NCI-H460 (cell line): Measurements from ENCODE around the gene DNAI4. TPM values are rescaled to one million over a fixed set of nuclear protein-coding genes. Genes with fewer than 3 reads are reported as not detected.
"Not testable (repeated sequence)": the region's sequence is repeated elsewhere in the genome, so short reads cannot be mapped to it uniquely, and the experiment has no call there.

Experiments used
- DNase-seq: peaks from one replicate; pipeline ENCODE4 v3.0.0-alpha.2; 2016; ENCODE audit warnings: low read depth; ENCODE audit errors: extremely low read depth
- total RNA-seq: library from RNA; depleted of rRNA; stranded (reverse); fragments of >200 nt; shearing (Covaris generic); gene quantifications from 2 replicates; pipeline ENCODE4 v1.2.3, GENCODE V29; 2014

The DNAI4 gene
- total RNA-seq, 1 experiment from 2014 or later = 2.9 TPM

GRCh38 chr1:66834926-66835325, 89.7 kb downstream of the DNAI4 start:
- DNase-seq = no peak

DNA sequence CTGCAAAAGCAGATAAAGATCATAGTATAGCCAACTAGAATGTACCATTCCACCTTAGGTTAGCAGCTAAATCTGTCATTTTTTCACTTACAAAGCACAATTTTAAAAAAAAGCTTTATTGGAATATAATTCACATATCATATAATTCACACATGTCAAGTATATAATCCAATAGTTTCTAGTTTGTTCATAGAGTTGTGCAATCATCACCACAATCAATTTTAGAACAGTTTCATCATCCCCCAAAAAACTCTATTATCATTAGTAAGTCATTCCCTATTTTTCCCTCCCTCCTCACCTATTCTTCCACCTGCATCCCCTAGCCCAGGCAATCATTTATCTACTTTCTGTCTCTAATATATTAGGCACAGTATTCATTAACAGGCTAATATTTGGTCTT, 91.5 kb downstream of the DNAI4 start:
- no peak for DNase-seq

DNA sequence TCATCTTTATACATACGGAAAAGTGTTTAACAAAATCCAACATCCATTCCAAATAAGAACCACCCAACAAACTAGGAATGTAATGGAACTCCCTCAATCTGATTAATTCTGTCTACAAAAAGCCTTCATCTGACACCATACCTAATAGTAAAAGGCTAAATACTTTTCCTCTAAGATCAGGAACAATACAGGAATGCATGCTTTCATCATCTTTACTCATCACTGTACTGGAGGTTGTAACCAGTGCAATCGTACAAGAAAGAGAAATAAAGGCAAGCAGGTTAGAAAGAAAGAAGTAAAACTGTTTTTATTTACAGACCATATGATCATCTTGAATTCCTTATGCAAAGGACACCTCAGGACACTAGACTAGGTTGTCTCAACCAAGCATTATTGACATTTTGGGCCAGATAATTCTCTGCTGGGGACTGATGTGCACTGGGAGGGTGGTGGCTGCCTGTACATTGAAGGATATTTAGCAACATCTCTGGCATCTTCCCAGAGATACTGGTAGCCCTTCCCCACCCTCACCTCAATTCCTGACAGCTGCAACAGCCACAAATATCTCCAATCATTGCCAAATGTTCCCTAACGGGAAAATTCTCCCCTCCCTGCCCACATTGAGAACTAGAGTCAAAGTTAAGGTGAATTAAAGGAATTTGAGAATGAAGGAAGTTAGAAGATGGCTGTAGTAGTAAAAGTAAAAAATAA, 93.0 kb downstream of the DNAI4 start:
- no peak for DNase-seq

- DNase-seq = no peak
These were observed 99.9 kb downstream of the DNAI4 start for GRCh38 chr1:66824771-66825170.

DNA sequence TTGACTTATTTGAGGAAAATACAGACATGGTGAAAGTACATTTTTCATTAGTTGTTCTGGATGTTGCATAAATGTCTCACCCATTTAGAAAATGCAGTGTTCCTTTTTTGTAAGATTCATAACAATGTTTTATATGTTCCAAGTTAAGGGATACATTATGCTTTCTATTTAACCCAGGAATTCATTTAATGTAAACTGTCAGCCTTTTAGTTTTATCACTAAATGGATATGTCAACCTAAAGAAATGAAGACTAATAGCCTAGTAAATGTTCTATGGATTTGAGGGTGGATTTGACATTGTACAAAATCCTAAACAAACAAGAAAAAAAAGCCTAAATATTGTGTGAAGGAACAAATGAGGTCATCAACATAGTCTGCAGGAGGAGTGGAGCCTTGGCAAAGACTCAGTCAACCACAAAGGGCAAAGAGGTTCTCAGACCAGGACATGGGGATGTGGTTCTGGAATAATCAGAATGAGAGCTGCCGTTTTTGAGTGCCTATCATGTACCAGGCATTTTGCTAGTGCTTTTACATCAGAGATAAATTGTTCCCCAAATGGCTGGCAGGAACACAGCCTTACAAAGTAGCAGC, 114.8 kb downstream of the DNAI4 start:
- no peak for DNase-seq

- no peak for DNase-seq
These were observed 115.4 kb downstream of the DNAI4 start for GRCh38 chr1:66809245-66809644.

GRCh38 chr1:66795839-66796238, 128.8 kb downstream of the DNAI4 start:
- not testable (repeated sequence) for DNase-seq

DNA sequence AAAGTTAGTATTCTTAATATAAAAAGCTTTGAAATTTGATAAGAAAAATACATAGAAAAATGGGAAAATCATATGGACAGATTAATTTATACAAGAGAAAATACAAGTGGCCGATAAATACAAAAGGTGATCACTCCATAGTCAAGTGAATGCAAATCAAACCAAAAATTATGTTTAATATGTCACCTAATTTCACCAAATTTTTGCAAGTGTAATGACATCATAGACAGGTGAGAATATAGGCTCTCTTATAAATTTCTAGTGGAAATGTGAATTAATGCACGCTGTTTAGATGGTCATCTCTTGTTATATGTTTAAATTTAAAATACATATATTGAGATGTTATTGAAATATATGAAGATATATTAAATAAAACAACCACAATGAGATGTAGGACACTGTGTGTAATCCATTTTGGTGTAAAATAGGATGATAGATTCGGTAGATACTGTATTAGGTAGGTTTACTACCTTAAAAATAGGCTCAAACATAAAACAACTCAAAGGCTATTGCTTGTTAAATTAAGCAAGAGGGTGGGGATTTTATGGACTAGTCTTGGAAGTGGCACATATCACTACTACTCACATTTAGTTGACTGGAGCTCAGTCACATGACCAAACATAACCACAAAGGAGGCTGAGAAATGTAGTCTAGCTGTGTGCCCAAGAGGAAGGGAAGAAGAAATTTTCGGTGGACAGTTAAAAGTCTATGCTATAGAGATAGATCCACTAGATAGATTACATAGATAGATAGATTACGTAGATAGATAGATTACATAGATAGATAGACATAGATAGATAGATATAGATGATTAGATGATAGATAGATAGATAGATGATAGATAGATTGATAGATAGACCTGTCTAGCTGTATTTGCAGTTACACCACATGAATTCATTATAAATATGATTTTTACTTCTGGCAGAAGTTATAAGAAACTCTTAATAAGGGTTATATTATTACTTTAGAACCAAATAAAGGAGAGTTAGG, 132.7 kb downstream of the DNAI4 start:
- no peak for DNase-seq

GRCh38 chr1:66788231-66788939, 136.3 kb downstream of the DNAI4 start:
- DNase-seq = no peak

DNA sequence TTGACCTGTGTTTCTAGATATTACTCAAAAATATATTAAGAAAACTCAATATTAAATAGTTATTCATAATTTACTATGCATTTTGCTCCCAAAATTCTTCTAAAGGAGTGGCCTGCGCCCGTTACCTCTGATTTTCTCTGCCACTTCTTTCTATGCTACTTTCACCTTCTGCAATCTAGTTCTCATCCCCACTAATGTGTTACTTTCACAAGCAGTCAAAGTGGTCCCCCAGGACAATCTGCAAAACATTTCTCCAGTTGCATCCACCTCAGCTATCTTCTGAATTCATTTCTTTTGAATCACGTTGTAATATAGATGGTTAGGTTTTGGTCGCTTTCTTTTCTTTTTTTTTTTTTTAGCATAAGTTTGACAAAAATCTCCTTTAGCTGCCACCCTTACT, 137.0 kb downstream of the DNAI4 start:
- DNase-seq = no peak

- DNase-seq = not testable (repeated sequence)
These were observed 138.9 kb downstream of the DNAI4 start for GRCh38 chr1:66785800-66786199.

DNA sequence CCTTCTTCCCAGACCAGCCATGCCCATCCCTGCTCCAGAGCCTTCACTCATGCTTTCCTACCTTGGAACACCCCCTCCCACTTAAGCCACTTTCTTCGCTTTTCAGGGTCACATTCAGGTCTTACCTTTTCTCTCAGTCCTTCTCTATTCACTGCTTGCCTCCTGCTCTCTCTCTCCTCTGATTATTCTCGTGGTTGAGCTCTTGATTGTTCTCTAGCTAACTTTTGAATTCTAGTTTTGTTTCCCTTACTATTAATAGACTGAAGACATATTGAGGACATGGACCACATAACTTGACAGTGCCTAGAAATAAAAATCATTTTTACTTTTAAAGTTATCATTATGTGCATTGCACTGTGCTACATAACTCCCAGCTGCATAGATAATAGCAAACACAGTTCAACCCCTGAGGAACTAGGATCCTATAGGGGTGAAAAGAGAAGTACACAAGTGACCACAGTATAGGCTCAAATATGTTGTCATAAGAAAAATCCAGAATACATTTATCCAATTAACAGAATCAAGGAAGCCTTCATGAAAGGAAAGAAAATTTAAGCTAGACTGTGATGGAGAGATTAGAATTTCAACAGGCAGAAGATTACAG, 145.1 kb downstream of the DNAI4 start:
- no peak for DNase-seq

DNA sequence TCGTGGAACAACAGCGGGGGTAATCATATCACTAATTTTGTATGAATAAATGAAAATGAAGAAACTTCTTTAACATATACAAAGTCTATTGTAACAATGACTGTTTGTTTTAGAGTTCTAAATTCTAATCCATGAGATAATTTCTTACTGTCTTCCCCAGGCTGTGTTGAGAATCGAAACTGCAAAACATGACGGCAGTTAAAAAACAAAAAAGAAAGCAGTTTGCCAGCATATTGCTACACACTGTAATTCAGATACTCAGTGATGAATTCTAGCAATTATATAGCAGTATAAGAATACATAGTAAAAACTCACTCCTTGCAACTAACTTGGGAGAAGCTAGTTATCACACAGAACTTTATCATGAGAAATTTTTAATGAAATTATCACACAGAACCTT, 145.7 kb downstream of the DNAI4 start:
- no peak for DNase-seq

- no peak for DNase-seq
These were observed 146.4 kb downstream of the DNAI4 start for GRCh38 chr1:66778266-66778665.

DNA sequence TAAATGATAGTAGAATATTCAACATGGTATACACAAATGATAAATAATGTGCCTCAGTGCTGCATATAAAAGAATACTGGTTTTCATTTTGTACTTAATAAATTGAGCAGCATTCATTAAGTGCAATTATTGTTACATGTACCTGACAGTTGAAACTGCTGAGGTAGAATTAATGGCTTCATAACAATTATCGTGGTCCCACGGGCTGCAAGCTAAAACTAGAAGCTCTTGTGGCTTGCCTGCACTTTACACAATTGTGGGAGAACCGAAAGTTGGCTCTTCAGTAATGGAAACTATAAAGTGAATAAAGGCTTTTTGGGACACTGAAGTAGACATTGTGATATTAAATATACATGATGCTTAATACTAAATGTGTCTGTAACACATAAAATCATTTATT, 146.8 kb downstream of the DNAI4 start:
- no peak for DNase-seq

DNA sequence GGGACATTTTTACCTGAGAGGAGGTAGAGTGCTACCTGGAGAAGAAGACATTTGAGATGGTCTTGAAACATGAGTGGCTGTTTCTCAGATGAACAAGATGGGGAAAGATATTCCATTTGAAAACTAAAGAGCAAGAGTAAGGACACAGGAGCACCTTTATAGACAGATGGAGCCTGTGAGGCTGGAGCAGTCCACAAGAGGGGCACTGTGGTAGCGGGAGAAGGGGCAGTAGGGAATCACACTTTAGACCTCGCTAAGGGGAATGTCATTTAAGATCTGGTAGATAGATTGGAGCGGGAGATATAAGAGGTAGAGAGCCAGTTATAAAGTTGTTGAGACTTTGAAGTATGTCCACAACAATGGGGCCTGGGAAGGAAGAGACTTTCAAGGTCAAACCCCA, 149.0 kb downstream of the DNAI4 start:
- no peak for DNase-seq

- no peak for DNase-seq
These were observed 150.2 kb downstream of the DNAI4 start for GRCh38 chr1:66774438-66774837.

GRCh38 chr1:66773227-66773626, 151.4 kb downstream of the DNAI4 start:
- DNase-seq = no peak

GRCh38 chr1:66770694-66771093, 154.0 kb downstream of the DNAI4 start:
- no peak for DNase-seq

DNA sequence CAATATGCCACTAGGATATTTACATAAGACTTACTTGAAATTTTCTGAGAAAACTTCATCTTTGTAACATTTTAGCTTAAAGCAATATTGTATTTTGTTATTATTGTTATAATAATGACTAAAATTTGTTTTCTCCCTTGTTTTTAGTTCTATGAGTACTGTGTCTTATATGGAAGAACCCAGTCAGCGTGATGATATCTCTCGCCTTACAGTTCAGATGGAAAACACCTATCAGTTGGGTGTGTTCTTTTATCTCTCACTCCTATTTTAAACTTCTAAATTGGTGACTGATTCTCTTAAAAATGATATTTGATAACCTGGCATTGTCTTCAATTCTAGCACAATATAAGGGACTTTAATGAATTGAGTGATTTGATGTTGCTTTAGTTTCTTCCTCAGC, 154.4 kb downstream of the DNAI4 start:
- DNase-seq = no peak
